ENCODE results near the gene C1QTNF4.
"Not testable (repeated sequence)": the region's sequence is repeated elsewhere in the genome, so short reads cannot be mapped to it uniquely, and the experiment has no call there.

DNA sequence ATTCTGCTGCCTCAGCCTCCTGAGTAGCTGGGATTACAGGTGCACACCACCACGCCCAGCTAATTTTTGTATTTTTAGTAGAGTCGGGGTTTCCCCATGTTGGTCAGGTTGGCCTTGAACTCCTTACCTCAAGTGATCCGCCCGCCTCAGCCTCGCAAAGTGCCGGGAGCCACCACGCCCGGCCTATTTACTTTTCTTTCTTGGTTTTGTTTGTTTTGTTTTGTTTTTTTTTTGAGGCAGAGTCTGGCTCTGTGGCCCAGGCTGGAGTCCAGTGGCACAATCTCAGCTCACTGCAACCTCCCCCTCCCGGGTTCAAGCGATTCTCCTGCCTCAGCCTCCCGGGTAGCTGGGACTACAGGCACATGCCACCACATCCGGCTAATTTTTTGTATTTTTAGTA, 37.2 kb downstream of the C1QTNF4 start:
- TF ChIP-seq, protein P1, sequence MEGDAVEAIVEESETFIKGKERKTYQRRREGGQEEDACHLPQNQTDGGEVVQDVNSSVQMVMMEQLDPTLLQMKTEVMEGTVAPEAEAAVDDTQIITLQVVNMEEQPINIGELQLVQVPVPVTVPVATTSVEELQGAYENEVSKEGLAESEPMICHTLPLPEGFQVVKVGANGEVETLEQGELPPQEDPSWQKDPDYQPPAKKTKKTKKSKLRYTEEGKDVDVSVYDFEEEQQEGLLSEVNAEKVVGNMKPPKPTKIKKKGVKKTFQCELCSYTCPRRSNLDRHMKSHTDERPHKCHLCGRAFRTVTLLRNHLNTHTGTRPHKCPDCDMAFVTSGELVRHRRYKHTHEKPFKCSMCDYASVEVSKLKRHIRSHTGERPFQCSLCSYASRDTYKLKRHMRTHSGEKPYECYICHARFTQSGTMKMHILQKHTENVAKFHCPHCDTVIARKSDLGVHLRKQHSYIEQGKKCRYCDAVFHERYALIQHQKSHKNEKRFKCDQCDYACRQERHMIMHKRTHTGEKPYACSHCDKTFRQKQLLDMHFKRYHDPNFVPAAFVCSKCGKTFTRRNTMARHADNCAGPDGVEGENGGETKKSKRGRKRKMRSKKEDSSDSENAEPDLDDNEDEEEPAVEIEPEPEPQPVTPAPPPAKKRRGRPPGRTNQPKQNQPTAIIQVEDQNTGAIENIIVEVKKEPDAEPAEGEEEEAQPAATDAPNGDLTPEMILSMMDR (IDR thresholded peaks at IDR 0.05; ENCODE audit: low read length) = not testable (repeated sequence)
- not testable (repeated sequence) for TF ChIP-seq EZH2 (IDR thresholded peaks at IDR 0.05; ENCODE audit: borderline replicate concordance, low read length)
